H1 (cell line): ENCODE measurements around the gene C1S.

ENCODE experiments used
- EGR1 ChIP-seq: IDR thresholded peaks from 2 replicates; pipeline ENCODE4 v1.6.1; 2011; ENCODE audit warnings: low read depth, low read length, borderline replicate concordance
- EP300 ChIP-seq, 2 experiments: IDR thresholded peaks; 1 replicate in 1 of 2; 2 replicates in 1 of 2; pipeline ENCODE4 v1.6.1; 2011 to 2012; ENCODE audit warnings: low read depth in 2 of 2, low read length in 2 of 2, mild to moderate bottlenecking in 2 of 2, borderline replicate concordance in 1 of 2, inconsistent platforms in 1 of 2, moderate library complexity in 1 of 2
- HDAC6 ChIP-seq: IDR thresholded peaks from one replicate; pipeline ENCODE4 v1.7.1; 2012; ENCODE audit warnings: low read depth, mild to moderate bottlenecking, inconsistent platforms, low read length, moderate library complexity
- JUN ChIP-seq: IDR thresholded peaks from 2 replicates; pipeline ENCODE4 v1.6.1; 2011; ENCODE audit warnings: low read depth, mild to moderate bottlenecking, improper control_type of control experiment, low read length
- NRF1 ChIP-seq: IDR thresholded peaks from 2 replicates; pipeline ENCODE4 v1.6.1; 2011; ENCODE audit warnings: mild to moderate bottlenecking, low read depth, low read length, improper control_type of control experiment
- POLR2AphosphoS5 ChIP-seq: IDR thresholded peaks from 2 replicates; pipeline ENCODE4 v1.6.1; 2011; ENCODE audit warnings: low read depth, low read length
- SIRT6 ChIP-seq: IDR thresholded peaks from one replicate; pipeline ENCODE4 v1.7.1; 2012; ENCODE audit warnings: low read length, inconsistent platforms
- SUZ12 ChIP-seq: fragments of 200-600 bp; sonication (generic); IDR thresholded peaks from 2 replicates; pipeline ENCODE4 v1.6.1; 2012; ENCODE audit warnings: mild to moderate bottlenecking, inconsistent platforms, low read length, moderate library complexity, mixed read lengths
- ZNF274 ChIP-seq: IDR thresholded peaks from 2 replicates; pipeline ENCODE4 v1.7.0; 2012; ENCODE audit warnings: low read length, borderline replicate concordance; ENCODE audit errors: extremely low read depth
- TF ChIP-seq, protein P1 (sequence below), 3 experiments: IDR thresholded peaks; 1 replicate in 2 of 3; 2 replicates in 1 of 3; pipeline versions ENCODE4 v1.5.1 to v1.6.1; 2011; ENCODE audit warnings: low read length in 3 of 3, mild to moderate bottlenecking in 3 of 3, inconsistent platforms in 2 of 3, low read depth in 1 of 3, moderate library complexity in 1 of 3; ENCODE audit not compliant: insufficient read depth in 1 of 3; ENCODE audit errors: control extremely low read depth in 1 of 3

DNA sequence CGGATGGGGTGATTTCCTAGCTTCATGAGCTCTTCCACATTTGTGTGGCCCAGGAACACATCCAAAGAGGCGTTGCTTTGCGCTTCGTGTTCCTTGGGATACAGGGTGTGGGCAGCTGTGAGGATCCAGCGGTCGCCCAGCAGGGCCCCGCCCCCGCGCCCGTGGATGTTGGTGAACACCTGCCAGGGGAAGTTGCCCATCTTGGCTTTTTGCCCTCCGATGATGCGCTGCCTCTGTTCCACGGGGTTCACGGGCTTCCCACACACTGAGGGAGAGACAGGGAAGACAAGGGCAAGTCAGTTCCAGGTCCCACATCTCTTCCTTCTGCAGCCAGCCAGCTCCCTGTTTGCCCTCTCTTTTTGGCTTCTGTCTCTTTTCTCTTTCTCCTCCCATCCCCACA lies 20.5 kb downstream of the C1S start:
- TF ChIP-seq SUZ12, result no peak
- TF ChIP-seq ZNF274, result no peak
- TF ChIP-seq, protein P1, sequence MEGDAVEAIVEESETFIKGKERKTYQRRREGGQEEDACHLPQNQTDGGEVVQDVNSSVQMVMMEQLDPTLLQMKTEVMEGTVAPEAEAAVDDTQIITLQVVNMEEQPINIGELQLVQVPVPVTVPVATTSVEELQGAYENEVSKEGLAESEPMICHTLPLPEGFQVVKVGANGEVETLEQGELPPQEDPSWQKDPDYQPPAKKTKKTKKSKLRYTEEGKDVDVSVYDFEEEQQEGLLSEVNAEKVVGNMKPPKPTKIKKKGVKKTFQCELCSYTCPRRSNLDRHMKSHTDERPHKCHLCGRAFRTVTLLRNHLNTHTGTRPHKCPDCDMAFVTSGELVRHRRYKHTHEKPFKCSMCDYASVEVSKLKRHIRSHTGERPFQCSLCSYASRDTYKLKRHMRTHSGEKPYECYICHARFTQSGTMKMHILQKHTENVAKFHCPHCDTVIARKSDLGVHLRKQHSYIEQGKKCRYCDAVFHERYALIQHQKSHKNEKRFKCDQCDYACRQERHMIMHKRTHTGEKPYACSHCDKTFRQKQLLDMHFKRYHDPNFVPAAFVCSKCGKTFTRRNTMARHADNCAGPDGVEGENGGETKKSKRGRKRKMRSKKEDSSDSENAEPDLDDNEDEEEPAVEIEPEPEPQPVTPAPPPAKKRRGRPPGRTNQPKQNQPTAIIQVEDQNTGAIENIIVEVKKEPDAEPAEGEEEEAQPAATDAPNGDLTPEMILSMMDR (IDR thresholded peaks at IDR 0.05; ENCODE audit: control extremely low read depth in 1 of 3, insufficient read depth in 1 of 3, low read depth in 1 of 3, low read length in 3 of 3), result no peak
- TF ChIP-seq NRF1, result no peak
- no peak for TF ChIP-seq HDAC6
- TF ChIP-seq EP300 (IDR thresholded peaks at IDR 0.05; ENCODE audit: borderline replicate concordance in 1 of 2, low read depth in 2 of 2, low read length in 2 of 2), result no peak
- TF ChIP-seq SIRT6, result no peak
- no peak for TF ChIP-seq EGR1
- TF ChIP-seq JUN, result no peak
- TF ChIP-seq POLR2AphosphoS5, result no peak
